ENCODE results near the gene KIF1A.
"Not testable (repeated sequence)": the region's sequence is repeated elsewhere in the genome, so short reads cannot be mapped to it uniquely, and the experiment has no call there.

Gene KIF1A

DNA sequence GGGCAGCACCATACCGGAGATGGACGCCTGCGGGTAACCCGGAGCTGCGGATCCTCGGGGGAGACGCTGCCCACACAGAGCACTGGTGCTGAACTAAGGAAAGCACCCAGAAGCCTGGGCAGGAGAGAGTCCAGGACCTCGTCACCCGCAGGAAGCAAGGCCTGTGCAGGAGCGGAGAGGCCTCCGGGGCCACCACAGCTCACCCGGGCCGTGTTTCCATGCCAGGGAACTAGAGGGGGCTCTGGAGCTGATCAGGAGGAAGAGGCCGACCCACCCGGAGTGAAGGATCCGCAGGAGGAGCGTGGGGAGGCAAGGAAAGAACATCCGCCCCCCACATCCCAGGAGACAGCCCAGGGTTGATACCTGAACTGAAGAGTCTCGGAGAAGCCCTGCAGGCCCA is 141.1 kb downstream of the KIF1A start:
- not testable (repeated sequence) for DNase-seq

DNA sequence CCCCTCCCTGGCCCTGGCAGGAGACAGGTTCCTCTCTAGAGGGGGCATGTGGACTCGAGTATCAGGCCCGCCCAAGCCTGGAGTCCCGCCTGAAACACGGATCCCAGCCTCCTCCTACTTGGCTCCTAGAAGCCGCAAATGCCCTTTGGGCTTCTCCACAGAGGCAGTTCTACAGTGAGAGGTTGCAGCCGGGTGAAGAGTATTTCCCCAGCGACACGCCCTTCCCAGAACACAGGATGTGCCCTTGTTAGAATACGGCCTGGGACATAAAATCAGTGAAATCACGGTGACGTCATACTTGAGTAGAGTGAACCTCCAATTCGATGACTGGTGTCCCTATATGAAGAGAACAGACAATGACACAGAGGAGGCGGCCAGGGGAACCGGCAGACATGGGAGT is 142.0 kb downstream of the KIF1A start:
- not testable (repeated sequence) for DNase-seq

DNA sequence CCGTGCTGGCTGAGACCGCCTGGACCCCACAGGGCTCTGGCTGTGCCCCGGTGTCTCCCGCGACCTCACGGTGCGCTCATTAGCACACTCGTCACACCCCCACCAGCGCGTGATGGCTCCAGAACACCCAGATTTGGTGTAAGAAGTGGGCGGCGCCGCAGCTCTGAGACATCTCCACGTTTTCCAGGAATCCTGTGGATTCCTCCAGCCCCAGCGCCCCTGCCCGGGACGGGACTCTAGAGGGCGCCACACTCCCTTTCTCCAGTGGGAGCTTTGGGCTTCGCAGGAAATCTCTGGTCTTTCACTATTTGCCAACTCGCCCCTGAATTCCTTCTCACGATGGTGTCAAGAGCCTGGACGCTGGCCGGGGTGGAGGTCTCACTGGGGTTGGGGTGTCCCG is 144.7 kb downstream of the KIF1A start:
- not testable (repeated sequence) for DNase-seq

DNA sequence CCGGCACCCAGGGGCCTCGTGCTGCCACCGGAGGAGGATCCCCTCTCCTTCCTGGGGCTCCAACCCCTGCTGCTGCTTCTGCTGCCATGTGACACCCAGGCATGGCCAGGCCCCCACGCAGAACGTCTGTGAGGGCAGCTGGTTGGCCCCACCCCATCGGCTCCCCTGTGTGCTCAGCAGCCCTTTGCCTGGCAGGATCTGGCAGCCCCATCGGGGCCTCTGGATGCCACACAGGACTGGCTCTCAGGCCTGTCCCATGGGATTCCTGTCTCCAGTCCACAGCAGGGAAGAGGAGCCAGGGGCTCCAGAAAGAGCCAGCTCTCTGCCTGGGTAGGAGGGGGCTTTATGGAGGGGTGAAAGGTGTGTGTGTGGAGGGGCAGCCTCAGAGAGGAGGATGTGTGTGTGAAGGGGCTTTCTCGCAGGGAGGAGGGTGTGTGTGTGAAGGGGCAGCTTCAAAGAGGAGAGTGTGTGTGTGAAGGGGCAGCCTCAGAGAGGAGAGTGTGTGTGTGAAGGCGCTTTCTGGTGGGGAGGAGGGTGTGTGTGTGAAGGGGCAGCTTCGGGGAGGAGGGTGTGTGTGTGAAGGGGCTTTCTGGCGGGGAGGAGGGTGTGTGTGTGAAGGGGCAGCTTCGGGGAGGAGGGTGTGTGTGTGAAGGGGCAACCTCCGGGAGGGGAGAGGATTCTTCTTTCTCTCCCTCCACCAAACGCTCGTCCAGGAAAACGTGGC is 145.4 kb downstream of the KIF1A start:
- DNase-seq = not testable (repeated sequence)

DNA sequence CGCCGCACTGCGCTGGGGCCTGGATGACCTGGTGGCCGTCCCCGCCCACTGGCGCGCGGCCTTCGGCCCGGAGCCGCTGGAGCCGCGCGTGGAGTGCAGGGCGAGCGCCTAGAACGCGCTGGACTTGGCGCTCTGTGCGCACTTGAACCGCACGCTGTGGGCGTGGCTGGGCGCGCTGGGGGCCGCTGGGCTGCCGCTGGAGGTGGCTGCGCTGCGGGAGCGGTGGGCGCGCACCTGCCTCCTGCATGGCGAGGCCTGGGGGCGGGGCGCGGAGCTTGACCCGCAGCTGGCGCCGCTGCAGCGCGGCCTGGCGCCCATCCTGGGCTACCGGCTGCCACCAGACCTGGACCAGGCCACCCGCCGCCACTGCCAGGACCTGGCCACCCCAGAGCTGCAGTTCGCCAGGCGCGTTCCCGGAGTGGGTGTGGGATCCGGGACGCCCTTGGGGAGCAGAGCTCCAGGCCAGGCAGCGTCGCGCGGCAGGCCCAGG is 147.3 kb downstream of the KIF1A start:
- DNase-seq = no peak

DNA sequence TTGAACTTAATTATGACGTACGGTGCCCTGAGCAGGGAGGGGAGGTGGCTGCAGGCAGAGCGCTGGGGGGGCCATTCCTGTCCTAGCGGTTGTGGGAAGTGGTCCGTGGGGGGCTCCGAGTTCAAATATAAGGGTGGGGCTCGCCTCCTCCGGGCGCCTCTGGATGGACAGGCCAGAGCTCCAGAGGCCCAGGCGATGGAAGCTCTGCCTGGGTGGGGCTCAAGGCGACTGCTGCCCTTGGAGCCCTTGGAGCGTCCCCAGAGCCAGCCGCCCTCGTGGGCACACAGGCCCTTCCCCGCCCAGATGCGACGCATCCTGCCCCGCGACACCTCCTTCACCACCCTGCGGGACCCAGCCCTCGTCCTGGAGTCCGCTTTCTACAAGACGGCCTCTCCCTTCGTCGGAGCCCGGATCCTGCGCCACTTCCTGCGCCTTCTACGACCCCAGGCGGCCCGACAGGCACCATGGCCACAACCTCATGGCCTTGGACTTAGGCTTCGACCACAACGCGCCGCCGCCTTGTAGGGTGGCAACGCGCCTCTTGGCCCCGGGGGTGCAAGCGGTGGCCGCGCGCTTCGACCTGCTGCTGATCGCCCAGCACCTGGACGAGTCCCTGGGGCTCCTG is 147.8 kb downstream of the KIF1A start:
- DNase-seq = no peak

DNA sequence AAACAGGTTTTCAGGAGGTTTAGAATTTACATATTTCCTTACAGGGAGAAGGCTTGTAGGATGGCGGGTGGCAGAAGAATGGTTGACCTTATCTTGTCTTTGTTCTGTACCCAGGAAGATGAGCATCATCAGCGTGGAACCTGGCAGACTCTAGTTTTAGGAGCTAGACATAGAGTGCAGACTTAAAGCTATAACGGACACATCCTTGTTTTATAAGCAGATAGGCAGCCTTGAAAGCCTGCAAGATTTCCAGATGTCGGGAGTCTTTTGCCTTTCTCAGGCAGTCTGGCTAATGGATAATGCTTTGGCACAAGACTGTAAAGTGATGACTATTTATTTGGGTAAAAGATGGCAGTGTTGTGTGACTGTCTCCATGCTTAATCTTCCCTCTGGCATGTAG is 149.1 kb downstream of the KIF1A start:
- DNase-seq = no peak

DNA sequence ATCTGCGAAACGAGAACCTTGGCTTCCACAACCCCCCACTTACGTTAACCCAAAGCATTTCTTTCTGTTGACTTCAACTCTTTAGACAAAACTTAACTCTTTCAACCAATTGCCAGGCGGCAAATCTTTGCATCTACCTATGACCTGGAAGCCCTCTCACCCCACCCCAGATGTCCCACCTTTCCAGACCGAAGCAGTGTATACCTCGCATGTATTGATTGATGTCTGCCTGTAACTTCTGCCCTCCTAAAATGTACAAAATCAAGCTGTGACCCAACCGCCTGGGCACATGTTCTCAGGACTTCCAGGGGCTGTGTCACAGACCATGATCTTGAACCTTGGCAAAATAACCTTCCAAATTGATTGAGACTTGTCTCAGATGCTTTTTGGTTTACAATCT is 149.6 kb downstream of the KIF1A start:
- DNase-seq = no peak

DNA sequence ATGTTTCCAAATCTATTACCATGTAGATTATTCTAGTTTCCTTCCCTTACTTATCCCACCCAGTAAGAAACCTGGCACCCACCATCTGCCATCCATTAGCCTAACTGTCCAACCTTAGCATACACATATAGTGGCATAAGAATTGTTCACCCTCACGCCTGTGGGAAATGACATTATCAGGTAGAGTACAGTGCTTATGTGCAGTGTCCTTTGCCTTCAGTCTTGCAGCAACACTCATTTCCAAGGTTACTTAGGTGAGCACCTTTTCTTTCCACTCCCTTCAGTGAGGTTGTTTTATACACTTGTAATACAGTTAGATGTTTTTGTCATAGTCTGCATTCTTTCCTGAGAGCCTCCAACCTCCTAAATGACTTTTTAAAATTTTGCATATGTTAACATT is 155.4 kb downstream of the KIF1A start:
- DNase-seq = no peak

Measured in NCI-H510A (cell line).